Measurements from ENCODE around the gene FAM169A. TPM values are rescaled to one million over a fixed set of nuclear protein-coding genes. Genes with fewer than 3 reads are reported as not detected.

The FAM169A gene
- total and polyA plus RNA-seq, 2 donors (not counting 3 experiments of a cell fraction or from before 2014, with no cell fraction given) = 0.06 to 0.62 TPM

DNA sequence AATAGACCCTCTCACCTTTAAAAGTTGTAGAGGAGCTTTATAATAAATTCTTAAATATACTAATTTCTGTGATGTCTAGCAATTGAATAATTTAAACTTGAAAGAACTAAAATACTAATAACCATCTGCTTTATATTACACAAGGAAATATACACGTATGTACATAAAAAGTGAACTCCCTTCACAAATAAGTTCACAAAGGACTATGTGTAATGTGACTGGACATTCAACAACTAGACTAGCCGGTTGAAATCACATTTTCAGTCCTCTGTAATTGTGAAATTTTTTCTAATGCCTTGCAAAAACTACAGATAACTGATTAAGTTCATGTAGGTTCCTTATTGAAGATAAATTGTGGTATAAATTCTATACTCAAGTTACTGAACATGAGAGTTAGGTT, 87.6 kb downstream of the FAM169A start:
- Histone ChIP-seq H3K4me2 (ENCODE audit: insufficient read depth, low read length) (no peak overlapping the region), H3K27me3 (ENCODE audit: control insufficient read depth in 2 of 2, insufficient read depth in 2 of 2, low read length in 2 of 2) (no peaks in the 10 kb centered on the region), H3K9me3 (replicated peaks; ENCODE audit: control insufficient read depth, insufficient read depth, low read length) (no peaks in the 10 kb centered on the region), H3K4me1 (ENCODE audit: control insufficient read depth, extremely low read depth, insufficient read depth, low read length) (no peaks in the 10 kb centered on the region), H3K4me3 (replicated peaks in 1 of 3; ENCODE audit: insufficient read depth in 1 of 3, low read depth in 1 of 3, low read length in 3 of 3) (no peak overlapping the region), H2AFZ (ENCODE audit: low read depth, low read length) (no peak overlapping the region), H3K27ac (ENCODE audit: insufficient read depth, low read depth, low read length) (no peak overlapping the region), H3K36me3 (ENCODE audit: control insufficient read depth in 2 of 2, extremely low read depth in 1 of 2, insufficient read depth in 2 of 2, low read length in 2 of 2) (peaks cover 0 to 1% of the 10 kb centered on the region in 2 experiments), H4K20me1 (replicated peaks; ENCODE audit: control insufficient read depth, extremely low read depth, insufficient read depth, low read length) (no peaks in the 10 kb centered on the region), H3K9me1 (replicated peaks; ENCODE audit: control insufficient read depth, extremely low read depth, insufficient read depth, low read length) (no peaks in the 10 kb centered on the region), H3K79me2 (ENCODE audit: control insufficient read depth, insufficient read depth, low read length) (no peaks in the 10 kb centered on the region), H3K9ac (replicated peaks; ENCODE audit: extremely low read depth, insufficient read depth, low read length) (no peak overlapping the region)
- TF ChIP-seq POLR2AphosphoS5 (IDR thresholded peaks at IDR 0.05; ENCODE audit: insufficient read depth, low read depth, low read length) (no peak), JUN (IDR thresholded peaks at IDR 0.05; ENCODE audit: borderline replicate concordance, insufficient read depth, insufficient read length, low read depth) (no peak), POLR2A (IDR thresholded peaks at IDR 0.05; ENCODE audit: low read depth, low read length) (no peak), EZH2 (IDR thresholded peaks at IDR 0.05; ENCODE audit: borderline replicate concordance, low read depth, low read length, severe bottlenecking) (no peak), FOS (IDR thresholded peaks at IDR 0.05; ENCODE audit: borderline replicate concordance, insufficient read depth, low read length) (no peak), MYC (IDR thresholded peaks at IDR 0.05; ENCODE audit: low read depth, low read length) (no peak), GATA2 (IDR thresholded peaks at IDR 0.05; ENCODE audit: insufficient read depth, insufficient read length, low read depth, low read length) (no peak)
- TF ChIP-seq, protein P1, sequence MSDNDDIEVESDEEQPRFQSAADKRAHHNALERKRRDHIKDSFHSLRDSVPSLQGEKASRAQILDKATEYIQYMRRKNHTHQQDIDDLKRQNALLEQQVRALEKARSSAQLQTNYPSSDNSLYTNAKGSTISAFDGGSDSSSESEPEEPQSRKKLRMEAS (IDR thresholded peaks at IDR 0.05; ENCODE audit: insufficient read depth, insufficient read length) = no peak
- TF ChIP-seq, protein P2, sequence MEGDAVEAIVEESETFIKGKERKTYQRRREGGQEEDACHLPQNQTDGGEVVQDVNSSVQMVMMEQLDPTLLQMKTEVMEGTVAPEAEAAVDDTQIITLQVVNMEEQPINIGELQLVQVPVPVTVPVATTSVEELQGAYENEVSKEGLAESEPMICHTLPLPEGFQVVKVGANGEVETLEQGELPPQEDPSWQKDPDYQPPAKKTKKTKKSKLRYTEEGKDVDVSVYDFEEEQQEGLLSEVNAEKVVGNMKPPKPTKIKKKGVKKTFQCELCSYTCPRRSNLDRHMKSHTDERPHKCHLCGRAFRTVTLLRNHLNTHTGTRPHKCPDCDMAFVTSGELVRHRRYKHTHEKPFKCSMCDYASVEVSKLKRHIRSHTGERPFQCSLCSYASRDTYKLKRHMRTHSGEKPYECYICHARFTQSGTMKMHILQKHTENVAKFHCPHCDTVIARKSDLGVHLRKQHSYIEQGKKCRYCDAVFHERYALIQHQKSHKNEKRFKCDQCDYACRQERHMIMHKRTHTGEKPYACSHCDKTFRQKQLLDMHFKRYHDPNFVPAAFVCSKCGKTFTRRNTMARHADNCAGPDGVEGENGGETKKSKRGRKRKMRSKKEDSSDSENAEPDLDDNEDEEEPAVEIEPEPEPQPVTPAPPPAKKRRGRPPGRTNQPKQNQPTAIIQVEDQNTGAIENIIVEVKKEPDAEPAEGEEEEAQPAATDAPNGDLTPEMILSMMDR (IDR thresholded peaks at IDR 0.05; ENCODE audit: extremely low read depth in 1 of 2, insufficient read depth in 1 of 2, low read depth in 1 of 2, low read length in 2 of 2) = no peak
- no peak for DNase-seq (ENCODE audit: low read depth, low spot score)
- intact Hi-C loops (cut with micrococcal nuclease) = no loop called here
- POLR2A ChIA-PET = no interaction called here
- dilution Hi-C loops (cut with MboI; ENCODE audit: extremely low pct_ligation_motif_present, low sequenced_read_pairs) = no loop called here
- FAIRE-seq = no peak
- no TSS peak for BruUV-seq (replicated peaks)
- CTCF ChIA-PET = no interaction called here
